Inflammatory macrophage treated with lipopolysaccharide for 4 hours (primary cell): ENCODE data around the gene IDH3G.

Source experiments
- DNase-seq: peaks from one replicate; pipeline ENCODE4 v3.0.0-alpha.2; 2020

Gene IDH3G

GRCh38 chrX:153784325-153784967 is 9.7 kb downstream of the IDH3G start:
- no peak for DNase-seq

GRCh38 chrX:153783378-153784013 is 10.7 kb downstream of the IDH3G start:
- DNase-seq = no peak

- DNase-seq = no peak
Observed at GRCh38 chrX:153782871-153783270, 11.3 kb downstream of the IDH3G start.

- no peak for DNase-seq
Observed at GRCh38 chrX:153782313-153782712, 11.9 kb downstream of the IDH3G start.

GRCh38 chrX:153781428-153782047 is 12.6 kb downstream of the IDH3G start:
- no peak for DNase-seq

- DNase-seq = no peak
Observed at GRCh38 chrX:153780678-153781427, 13.3 kb downstream of the IDH3G start, which contains the start of gene SRPK3. Gene SRPK3 (plus strand): TSS chrX:153781041. CDS start chrX:153781087, 46 bp downstream.

- DNase-seq = no peak
Observed at GRCh38 chrX:153779891-153780677, 14.1 kb downstream of the IDH3G start.

- no peak for DNase-seq
Observed at GRCh38 chrX:153778684-153779101, 15.5 kb downstream of the IDH3G start.

GRCh38 chrX:153778181-153778580 is 16.0 kb downstream of the IDH3G start:
- no peak for DNase-seq

- DNase-seq = no peak
Observed at GRCh38 chrX:153777261-153778090, 16.7 kb downstream of the IDH3G start.

- no peak for DNase-seq
Observed at GRCh38 chrX:153776611-153777045, 17.5 kb downstream of the IDH3G start.

GRCh38 chrX:153776120-153776599 is 18.0 kb downstream of the IDH3G start:
- no peak for DNase-seq

- no peak for DNase-seq
Observed at GRCh38 chrX:153775293-153776119, 18.7 kb downstream of the IDH3G start.

- DNase-seq = no peak
Observed at GRCh38 chrX:153774576-153775292, 19.4 kb downstream of the IDH3G start.

GRCh38 chrX:153773741-153774575 is 20.2 kb downstream of the IDH3G start:
- no peak for DNase-seq

- DNase-seq = no peak
Observed at GRCh38 chrX:153773218-153773611, 21.0 kb downstream of the IDH3G start.

- DNase-seq = no peak
Observed at GRCh38 chrX:153772316-153773217, 21.6 kb downstream of the IDH3G start.
